Activated T-cell treated with anti-CD3 and anti-CD28 coated beads for 48 hours (primary cell): ENCODE results near the gene JMJD1C.
"Not testable (repeated sequence)": the region's sequence is repeated elsewhere in the genome, so short reads cannot be mapped to it uniquely, and the experiment has no call there.

Experiments used
- DNase-seq: peaks from one replicate; pipeline ENCODE4 v3.0.0-alpha.2; 2020; ENCODE audit warnings: low read depth

The JMJD1C gene

GRCh38 chr10:63365976-63366765 is 99.6 kb downstream of the JMJD1C start:
- DNase-seq = no peak

- DNase-seq = no peak
Measured at GRCh38 chr10:63364918-63365317, 100.9 kb downstream of the JMJD1C start.

GRCh38 chr10:63363951-63364350 is 101.8 kb downstream of the JMJD1C start:
- no peak for DNase-seq

- no peak for DNase-seq
Measured at GRCh38 chr10:63355682-63356081, 110.1 kb downstream of the JMJD1C start.

GRCh38 chr10:63352976-63353375 is 112.8 kb downstream of the JMJD1C start:
- DNase-seq = no peak

GRCh38 chr10:63348245-63348850 is 117.4 kb downstream of the JMJD1C start:
- DNase-seq = no peak

GRCh38 chr10:63346015-63346441 is 119.7 kb downstream of the JMJD1C start:
- DNase-seq = no peak

- DNase-seq = no peak
Measured at GRCh38 chr10:63344269-63344668, 121.5 kb downstream of the JMJD1C start.

- DNase-seq = no peak
Measured at GRCh38 chr10:63343476-63343875, 122.3 kb downstream of the JMJD1C start.

GRCh38 chr10:63339640-63340039 is 126.1 kb downstream of the JMJD1C start:
- DNase-seq = not testable (repeated sequence)

- DNase-seq = no peak
Measured at GRCh38 chr10:63337455-63338251, 128.1 kb downstream of the JMJD1C start.

GRCh38 chr10:63331586-63331985 is 134.2 kb downstream of the JMJD1C start:
- no peak for DNase-seq

- no peak for DNase-seq
Measured at GRCh38 chr10:63324495-63324854, 141.3 kb downstream of the JMJD1C start.

GRCh38 chr10:63323701-63324494 is 141.9 kb downstream of the JMJD1C start:
- DNase-seq = no peak

- DNase-seq = no peak
Measured at GRCh38 chr10:63320683-63321082, 145.1 kb downstream of the JMJD1C start.

GRCh38 chr10:63319231-63319630 is 146.5 kb downstream of the JMJD1C start:
- DNase-seq = no peak

GRCh38 chr10:63318491-63318890 is 147.3 kb downstream of the JMJD1C start:
- DNase-seq = no peak

- DNase-seq = no peak
Measured at GRCh38 chr10:63314020-63314419, 151.8 kb downstream of the JMJD1C start.

GRCh38 chr10:63313066-63313717 is 152.6 kb downstream of the JMJD1C start:
- DNase-seq = no peak

GRCh38 chr10:63308628-63309027 is 157.1 kb downstream of the JMJD1C start:
- no peak for DNase-seq

GRCh38 chr10:63304146-63304545 is 161.6 kb downstream of the JMJD1C start:
- DNase-seq = no peak

- no peak for DNase-seq
Measured at GRCh38 chr10:63300801-63301200, 165.0 kb downstream of the JMJD1C start.
